Measurements from ENCODE around the gene RAB11FIP4. TPM values are rescaled to one million over a fixed set of nuclear protein-coding genes. Genes with fewer than 3 reads are reported as not detected.
"Not testable (repeated sequence)": the region's sequence is repeated elsewhere in the genome, so short reads cannot be mapped to it uniquely, and the experiment has no call there.

The RAB11FIP4 gene
- total and polyA plus RNA-seq, 2 donors: 5.3 to 9.2 TPM

- peaks cover 7 to 15% of the 10 kb centered on the region in 2 donors for H3K4me1 ChIP-seq (ENCODE audit: control insufficient read depth in 2 of 2, insufficient read depth in 2 of 2, low read length in 2 of 2)
- DNase-seq (ENCODE audit: low read depth in 6 of 9, low spot score in 9 of 9): no peak
- WGBS: 83% methylated on average over 21 of the region's 21 CpGs
- peaks cover 0 to 12% of the 10 kb centered on the region in 2 donors for H3K27me3 ChIP-seq (ENCODE audit: control insufficient read depth in 2 of 2, insufficient read depth in 1 of 2, low read length in 1 of 2)
- H3K9me3 ChIP-seq (ENCODE audit: control insufficient read depth in 2 of 2, insufficient read depth in 1 of 2, low read length in 1 of 2): no peaks in the 10 kb centered on the region
- H3K4me3 ChIP-seq (ENCODE audit: low read length in 2 of 2): no peak overlapping the region
- no peak overlapping the region for H3K27ac ChIP-seq (ENCODE audit: low read depth in 1 of 2, low read length in 1 of 2)
- H3K36me3 ChIP-seq (ENCODE audit: control insufficient read depth in 2 of 2, insufficient read depth in 2 of 2, low read length in 1 of 2): no peaks in the 10 kb centered on the region
Observed at GRCh38 chr17:31433811-31434726, 42.6 kb downstream of the RAB11FIP4 start.

GRCh38 chr17:31434727-31435050 lies 43.2 kb downstream of the RAB11FIP4 start:
- 96% methylated on average over 8 of the region's 8 CpGs for whole genome bisulfite sequencing
- H3K4me1 ChIP-seq (ENCODE audit: control insufficient read depth in 2 of 2, insufficient read depth in 2 of 2, low read length in 2 of 2): peaks cover 7 to 15% of the 10 kb centered on the region in 2 donors
- no peaks in the 10 kb centered on the region for H3K9me3 ChIP-seq (ENCODE audit: control insufficient read depth in 2 of 2, insufficient read depth in 1 of 2, low read length in 1 of 2)
- H3K27ac ChIP-seq (ENCODE audit: low read depth in 1 of 2, low read length in 1 of 2): no peak overlapping the region
- H3K4me3 ChIP-seq (ENCODE audit: low read length in 2 of 2): no peak overlapping the region
- H3K27me3 ChIP-seq (ENCODE audit: control insufficient read depth in 2 of 2, insufficient read depth in 1 of 2, low read length in 1 of 2): peaks cover 0 to 12% of the 10 kb centered on the region in 2 donors
- no peak for DNase-seq (ENCODE audit: low read depth in 6 of 9, low spot score in 9 of 9)
- no peaks in the 10 kb centered on the region for H3K36me3 ChIP-seq (ENCODE audit: control insufficient read depth in 2 of 2, insufficient read depth in 2 of 2, low read length in 1 of 2)

DNA sequence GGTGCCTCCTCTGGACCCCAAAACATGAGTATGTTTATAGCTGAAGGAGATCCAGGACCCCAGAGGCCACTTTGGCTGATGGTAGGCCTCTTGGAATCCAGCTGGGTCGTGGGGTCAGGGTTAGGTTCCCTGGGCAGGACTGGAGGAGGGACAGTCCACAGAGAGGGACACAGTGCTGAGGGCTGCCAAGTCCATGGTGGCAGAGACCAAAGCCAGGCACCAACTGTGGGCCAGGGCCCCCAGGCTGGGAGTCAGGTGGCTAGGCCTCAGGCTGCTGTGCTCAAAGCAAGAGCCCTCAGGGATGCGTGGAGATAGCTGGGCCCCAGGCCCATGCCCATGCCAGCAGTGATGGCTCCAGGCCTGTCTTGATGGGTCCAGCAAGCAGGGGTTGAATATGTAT lies 44.1 kb downstream of the RAB11FIP4 start:
- DNase-seq (ENCODE audit: low read depth in 6 of 9, low spot score in 9 of 9): no peak
- WGBS: 86% methylated on average over 2 of the region's 2 CpGs
- no peak overlapping the region for H3K4me3 ChIP-seq (ENCODE audit: low read length in 2 of 2)
- no peaks in the 10 kb centered on the region for H3K9me3 ChIP-seq (ENCODE audit: control insufficient read depth in 2 of 2, insufficient read depth in 1 of 2, low read length in 1 of 2)
- H3K27me3 ChIP-seq (ENCODE audit: control insufficient read depth in 2 of 2, insufficient read depth in 1 of 2, low read length in 1 of 2): peaks cover 0 to 12% of the 10 kb centered on the region in 2 donors
- peaks cover 7 to 15% of the 10 kb centered on the region in 2 donors for H3K4me1 ChIP-seq (ENCODE audit: control insufficient read depth in 2 of 2, insufficient read depth in 2 of 2, low read length in 2 of 2)
- H3K27ac ChIP-seq (ENCODE audit: low read depth in 1 of 2, low read length in 1 of 2): no peak overlapping the region
- no peaks in the 10 kb centered on the region for H3K36me3 ChIP-seq (ENCODE audit: control insufficient read depth in 2 of 2, insufficient read depth in 2 of 2, low read length in 1 of 2)

GRCh38 chr17:31437720-31438400 lies 46.4 kb downstream of the RAB11FIP4 start:
- 77% methylated on average over 11 of the region's 11 CpGs for WGBS
- H3K4me1 ChIP-seq (ENCODE audit: control insufficient read depth in 2 of 2, insufficient read depth in 2 of 2, low read length in 2 of 2): peaks cover 7 to 14% of the 10 kb centered on the region in 2 donors
- H3K36me3 ChIP-seq (ENCODE audit: control insufficient read depth in 2 of 2, insufficient read depth in 2 of 2, low read length in 1 of 2): no peaks in the 10 kb centered on the region
- H3K27ac ChIP-seq (ENCODE audit: low read depth in 1 of 2, low read length in 1 of 2): no peak overlapping the region
- no peaks in the 10 kb centered on the region for H3K9me3 ChIP-seq (ENCODE audit: control insufficient read depth in 2 of 2, insufficient read depth in 1 of 2, low read length in 1 of 2)
- H3K4me3 ChIP-seq (ENCODE audit: low read length in 2 of 2): no peak overlapping the region
- DNase-seq (ENCODE audit: low read depth in 6 of 9, low spot score in 9 of 9): no peak
- peaks cover 0 to 4% of the 10 kb centered on the region in 2 donors for H3K27me3 ChIP-seq (ENCODE audit: control insufficient read depth in 2 of 2, insufficient read depth in 1 of 2, low read length in 1 of 2)

DNA sequence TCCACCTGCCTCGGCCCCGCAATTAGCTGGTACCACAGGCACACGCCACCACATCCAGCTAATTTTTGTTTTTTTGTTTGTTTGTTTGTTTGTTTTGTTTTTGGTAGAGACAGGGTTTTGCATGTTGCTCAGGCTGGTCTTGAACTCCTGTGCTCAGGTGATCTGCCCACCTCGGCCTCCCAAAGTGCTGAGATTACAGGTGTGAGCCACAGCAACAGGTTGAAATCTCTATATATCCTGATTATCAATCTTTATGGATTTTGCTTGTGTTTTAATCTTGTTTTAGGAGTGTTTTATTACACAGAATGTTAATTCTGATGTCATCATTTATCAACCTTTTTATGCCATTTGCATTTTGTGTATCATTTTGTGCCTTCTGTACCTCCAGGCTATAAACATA lies 48.2 kb downstream of the RAB11FIP4 start:
- no peak overlapping the region for H3K4me3 ChIP-seq (ENCODE audit: low read length in 2 of 2)
- no peaks in the 10 kb centered on the region for H3K9me3 ChIP-seq (ENCODE audit: control insufficient read depth in 2 of 2, insufficient read depth in 1 of 2, low read length in 1 of 2)
- no peak overlapping the region for H3K27ac ChIP-seq (ENCODE audit: low read depth in 1 of 2, low read length in 1 of 2)
- no peaks in the 10 kb centered on the region for H3K36me3 ChIP-seq (ENCODE audit: control insufficient read depth in 2 of 2, insufficient read depth in 2 of 2, low read length in 1 of 2)
- peaks cover 0 to 4% of the 10 kb centered on the region in 2 donors for H3K27me3 ChIP-seq (ENCODE audit: control insufficient read depth in 2 of 2, insufficient read depth in 1 of 2, low read length in 1 of 2)
- no peaks in the 10 kb centered on the region for H3K4me1 ChIP-seq (ENCODE audit: control insufficient read depth in 2 of 2, insufficient read depth in 2 of 2, low read length in 2 of 2)
- DNase-seq (ENCODE audit: low read depth in 6 of 9, low spot score in 9 of 9): no peak
- WGBS: 95% methylated on average over 4 of the region's 4 CpGs

GRCh38 chr17:31442276-31442675 lies 50.8 kb downstream of the RAB11FIP4 start:
- H3K36me3 ChIP-seq (ENCODE audit: control insufficient read depth in 2 of 2, insufficient read depth in 2 of 2, low read length in 1 of 2): no peaks in the 10 kb centered on the region
- no peaks in the 10 kb centered on the region for H3K9me3 ChIP-seq (ENCODE audit: control insufficient read depth in 2 of 2, insufficient read depth in 1 of 2, low read length in 1 of 2)
- H3K4me3 ChIP-seq (ENCODE audit: low read length in 2 of 2): no peak overlapping the region
- H3K27ac ChIP-seq (ENCODE audit: low read depth in 1 of 2, low read length in 1 of 2): no peak overlapping the region
- no peaks in the 10 kb centered on the region for H3K4me1 ChIP-seq (ENCODE audit: control insufficient read depth in 2 of 2, insufficient read depth in 2 of 2, low read length in 2 of 2)
- WGBS: 97% methylated on average over 5 of the region's 5 CpGs
- DNase-seq (ENCODE audit: low read depth in 6 of 9, low spot score in 9 of 9): no peak
- peaks cover 0 to 4% of the 10 kb centered on the region in 2 donors for H3K27me3 ChIP-seq (ENCODE audit: control insufficient read depth in 2 of 2, insufficient read depth in 1 of 2, low read length in 1 of 2)

- not testable (repeated sequence) for DNase-seq (ENCODE audit: low read depth in 6 of 9, low spot score in 9 of 9); H3K9me3 ChIP-seq (ENCODE audit: control insufficient read depth in 2 of 2, insufficient read depth in 1 of 2, low read length in 1 of 2); H3K27me3 ChIP-seq (ENCODE audit: control insufficient read depth in 2 of 2, insufficient read depth in 1 of 2, low read length in 1 of 2); H3K36me3 ChIP-seq (ENCODE audit: control insufficient read depth in 2 of 2, insufficient read depth in 2 of 2, low read length in 1 of 2); H3K4me1 ChIP-seq (ENCODE audit: control insufficient read depth in 2 of 2, insufficient read depth in 2 of 2, low read length in 2 of 2); H3K27ac ChIP-seq (ENCODE audit: low read depth in 1 of 2, low read length in 1 of 2); H3K4me3 ChIP-seq (ENCODE audit: low read length in 2 of 2)
- 96% methylated on average over 5 of the region's 5 CpGs for WGBS
Observed at GRCh38 chr17:31442856-31443255, 51.4 kb downstream of the RAB11FIP4 start.

GRCh38 chr17:31443386-31443785 lies 51.9 kb downstream of the RAB11FIP4 start:
- Histone ChIP-seq H3K9me3 (ENCODE audit: control insufficient read depth in 2 of 2, insufficient read depth in 1 of 2, low read length in 1 of 2) (no peaks in the 10 kb centered on the region), H3K4me1 (ENCODE audit: control insufficient read depth in 2 of 2, insufficient read depth in 2 of 2, low read length in 2 of 2) (no peaks in the 10 kb centered on the region), H3K27ac (ENCODE audit: low read depth in 1 of 2, low read length in 1 of 2) (no peak overlapping the region), H3K4me3 (ENCODE audit: low read length in 2 of 2) (no peak overlapping the region), H3K36me3 (ENCODE audit: control insufficient read depth in 2 of 2, insufficient read depth in 2 of 2, low read length in 1 of 2) (no peaks in the 10 kb centered on the region), H3K27me3 (ENCODE audit: control insufficient read depth in 2 of 2, insufficient read depth in 1 of 2, low read length in 1 of 2) (peaks cover 0 to under 1% of the 10 kb centered on the region in 2 donors)
- WGBS: 93% methylated on average over 7 of the region's 7 CpGs
- no peak for DNase-seq (ENCODE audit: low read depth in 6 of 9, low spot score in 9 of 9)

DNA sequence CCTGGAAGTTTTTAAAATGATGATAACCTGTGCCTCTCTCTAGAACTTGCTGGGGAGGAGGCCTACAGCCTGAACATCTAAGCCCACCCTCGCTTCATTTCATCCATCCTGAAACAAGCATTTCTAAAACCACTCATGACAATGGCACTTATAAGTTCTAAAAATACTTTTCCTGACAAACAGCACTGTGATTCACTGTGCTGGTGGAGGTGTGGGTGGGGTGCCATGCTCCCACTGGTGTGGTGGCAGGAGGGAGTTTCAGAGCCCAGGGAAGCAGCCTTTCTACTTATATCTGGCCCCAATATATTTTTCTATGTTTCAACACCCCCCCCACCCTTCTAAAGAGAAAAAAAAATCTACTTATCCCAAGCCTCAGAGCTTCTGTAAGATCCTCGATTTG lies 52.6 kb downstream of the RAB11FIP4 start:
- no peaks in the 10 kb centered on the region for H3K4me1 ChIP-seq (ENCODE audit: control insufficient read depth in 2 of 2, insufficient read depth in 2 of 2, low read length in 2 of 2)
- no peaks in the 10 kb centered on the region for H3K27me3 ChIP-seq (ENCODE audit: control insufficient read depth in 2 of 2, insufficient read depth in 1 of 2, low read length in 1 of 2)
- DNase-seq (ENCODE audit: low read depth in 6 of 9, low spot score in 9 of 9): no peak
- WGBS: 98% methylated on average over 2 of the region's 2 CpGs
- no peaks in the 10 kb centered on the region for H3K9me3 ChIP-seq (ENCODE audit: control insufficient read depth in 2 of 2, insufficient read depth in 1 of 2, low read length in 1 of 2)
- H3K36me3 ChIP-seq (ENCODE audit: control insufficient read depth in 2 of 2, insufficient read depth in 2 of 2, low read length in 1 of 2): no peaks in the 10 kb centered on the region
- no peak overlapping the region for H3K27ac ChIP-seq (ENCODE audit: low read depth in 1 of 2, low read length in 1 of 2)
- no peak overlapping the region for H3K4me3 ChIP-seq (ENCODE audit: low read length in 2 of 2)
